Choroid plexus epithelial cell (primary cell): ENCODE data around the gene KCNJ12.
A peak's percentile ranks its signal among the peaks of the same experiment; 100 is the strongest.
"Not testable (repeated sequence)": the region's sequence is repeated elsewhere in the genome, so short reads cannot be mapped to it uniquely, and the experiment has no call there.

Experiments used
- DNase-seq: peaks from one replicate; pipeline ENCODE4 v3.0.0-alpha.2; 2010; ENCODE audit warnings: low read depth
- H3K4me3 ChIP-seq: 2 replicates; pipeline ENCODE4 v1.5.1; 2011; ENCODE audit warnings: low read depth, mild to moderate bottlenecking, control low read depth, low read length, moderate library complexity
- TF ChIP-seq, protein P1 (sequence below): conservative IDR thresholded peaks from 2 replicates; pipeline ENCODE4 v1.5.1; 2011; ENCODE audit warnings: low read depth, mild to moderate bottlenecking, control low read depth, inconsistent platforms, low read length, moderate library complexity

KCNJ12 gene

DNA sequence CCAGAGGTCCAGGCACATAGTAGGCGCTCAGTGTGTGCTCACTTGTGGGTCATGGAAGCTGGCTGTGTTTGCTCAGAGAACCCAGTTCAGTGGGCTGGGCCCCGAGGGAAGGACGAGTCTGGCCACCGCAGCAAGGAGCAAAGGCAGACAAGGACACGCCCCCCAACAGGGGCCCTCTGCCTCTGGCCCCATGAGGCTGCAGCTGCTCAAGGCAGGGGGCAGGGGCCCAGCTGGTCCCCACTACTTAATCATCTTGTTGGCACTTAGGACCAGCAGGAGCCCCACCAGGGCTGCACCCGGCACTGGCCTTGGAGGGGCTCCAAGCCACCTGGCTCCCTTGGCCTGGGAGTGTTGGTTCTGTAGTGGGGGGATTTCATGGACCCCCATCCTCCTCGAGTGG, 16.1 kb downstream of the KCNJ12 start:
- H3K4me3 ChIP-seq, result no peak overlapping the region
- TF ChIP-seq, protein P1, sequence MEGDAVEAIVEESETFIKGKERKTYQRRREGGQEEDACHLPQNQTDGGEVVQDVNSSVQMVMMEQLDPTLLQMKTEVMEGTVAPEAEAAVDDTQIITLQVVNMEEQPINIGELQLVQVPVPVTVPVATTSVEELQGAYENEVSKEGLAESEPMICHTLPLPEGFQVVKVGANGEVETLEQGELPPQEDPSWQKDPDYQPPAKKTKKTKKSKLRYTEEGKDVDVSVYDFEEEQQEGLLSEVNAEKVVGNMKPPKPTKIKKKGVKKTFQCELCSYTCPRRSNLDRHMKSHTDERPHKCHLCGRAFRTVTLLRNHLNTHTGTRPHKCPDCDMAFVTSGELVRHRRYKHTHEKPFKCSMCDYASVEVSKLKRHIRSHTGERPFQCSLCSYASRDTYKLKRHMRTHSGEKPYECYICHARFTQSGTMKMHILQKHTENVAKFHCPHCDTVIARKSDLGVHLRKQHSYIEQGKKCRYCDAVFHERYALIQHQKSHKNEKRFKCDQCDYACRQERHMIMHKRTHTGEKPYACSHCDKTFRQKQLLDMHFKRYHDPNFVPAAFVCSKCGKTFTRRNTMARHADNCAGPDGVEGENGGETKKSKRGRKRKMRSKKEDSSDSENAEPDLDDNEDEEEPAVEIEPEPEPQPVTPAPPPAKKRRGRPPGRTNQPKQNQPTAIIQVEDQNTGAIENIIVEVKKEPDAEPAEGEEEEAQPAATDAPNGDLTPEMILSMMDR, result no peak
- no peak for DNase-seq

DNA sequence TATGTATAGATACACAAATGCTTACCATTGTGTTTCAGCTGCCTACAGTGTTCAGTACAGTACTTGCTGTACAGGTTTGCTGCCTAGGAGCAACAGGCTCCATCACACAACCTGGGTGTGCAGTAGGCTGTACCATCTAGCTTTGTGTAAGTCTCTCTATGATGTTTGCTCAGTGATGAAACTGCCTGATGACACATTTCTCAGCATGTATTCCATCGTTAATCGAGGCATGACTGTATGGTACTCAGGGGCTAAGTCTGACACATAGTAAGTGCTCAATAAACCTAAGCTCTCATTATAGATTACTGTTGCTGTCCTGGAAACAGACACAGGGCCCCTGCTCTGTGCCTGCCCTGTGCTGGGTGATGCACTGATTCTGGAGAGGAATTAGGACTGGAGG, 18.1 kb downstream of the KCNJ12 start:
- peak; percentile 65 for DNase-seq
- TF ChIP-seq, protein P1, result no peak
- no peak overlapping the region for H3K4me3 ChIP-seq

DNA sequence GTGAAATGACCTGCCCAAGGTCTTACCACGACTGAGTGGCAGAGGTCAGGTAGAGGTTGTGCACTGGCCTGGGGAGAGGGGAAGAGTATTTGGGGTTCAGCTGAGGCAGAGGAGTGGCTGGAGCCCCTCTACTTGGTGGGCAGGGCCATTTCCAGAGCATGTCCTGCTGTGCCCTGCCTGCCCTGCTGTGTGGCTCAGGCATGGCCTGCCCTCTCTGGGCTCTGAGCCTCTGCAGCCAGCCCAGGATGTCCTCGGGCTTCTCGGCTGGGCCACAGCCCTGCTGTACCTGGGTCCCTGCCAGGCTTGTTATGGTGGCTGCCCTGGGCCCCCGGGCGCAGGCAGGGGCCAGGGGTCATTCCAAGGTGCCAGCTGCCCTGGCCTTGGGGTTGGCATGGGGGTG, 19.6 kb downstream of the KCNJ12 start:
- no peak overlapping the region for H3K4me3 ChIP-seq
- DNase-seq, result no peak
- TF ChIP-seq, protein P1, result no peak

DNA sequence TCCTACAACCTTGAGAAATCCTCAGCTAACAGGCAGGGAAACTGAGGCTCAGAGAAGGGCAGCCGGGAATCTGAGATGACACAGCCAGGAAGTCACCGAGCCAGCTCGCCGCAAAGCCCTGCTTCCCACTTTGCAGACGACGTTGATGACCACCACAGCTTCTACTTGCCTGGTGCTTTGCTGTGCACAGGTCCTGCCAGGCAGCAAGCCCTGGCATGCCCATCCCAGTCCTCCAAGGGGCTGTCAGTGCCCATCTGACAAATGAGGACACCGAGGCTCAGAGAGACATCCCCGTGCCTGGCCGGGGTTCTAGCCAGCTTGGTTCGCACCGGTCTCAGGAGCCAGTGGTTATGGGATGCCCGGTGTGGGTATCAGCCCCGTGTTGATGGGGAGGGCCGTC, 20.1 kb downstream of the KCNJ12 start:
- DNase-seq, result no peak
- TF ChIP-seq, protein P1, result no peak
- no peak overlapping the region for H3K4me3 ChIP-seq

DNA sequence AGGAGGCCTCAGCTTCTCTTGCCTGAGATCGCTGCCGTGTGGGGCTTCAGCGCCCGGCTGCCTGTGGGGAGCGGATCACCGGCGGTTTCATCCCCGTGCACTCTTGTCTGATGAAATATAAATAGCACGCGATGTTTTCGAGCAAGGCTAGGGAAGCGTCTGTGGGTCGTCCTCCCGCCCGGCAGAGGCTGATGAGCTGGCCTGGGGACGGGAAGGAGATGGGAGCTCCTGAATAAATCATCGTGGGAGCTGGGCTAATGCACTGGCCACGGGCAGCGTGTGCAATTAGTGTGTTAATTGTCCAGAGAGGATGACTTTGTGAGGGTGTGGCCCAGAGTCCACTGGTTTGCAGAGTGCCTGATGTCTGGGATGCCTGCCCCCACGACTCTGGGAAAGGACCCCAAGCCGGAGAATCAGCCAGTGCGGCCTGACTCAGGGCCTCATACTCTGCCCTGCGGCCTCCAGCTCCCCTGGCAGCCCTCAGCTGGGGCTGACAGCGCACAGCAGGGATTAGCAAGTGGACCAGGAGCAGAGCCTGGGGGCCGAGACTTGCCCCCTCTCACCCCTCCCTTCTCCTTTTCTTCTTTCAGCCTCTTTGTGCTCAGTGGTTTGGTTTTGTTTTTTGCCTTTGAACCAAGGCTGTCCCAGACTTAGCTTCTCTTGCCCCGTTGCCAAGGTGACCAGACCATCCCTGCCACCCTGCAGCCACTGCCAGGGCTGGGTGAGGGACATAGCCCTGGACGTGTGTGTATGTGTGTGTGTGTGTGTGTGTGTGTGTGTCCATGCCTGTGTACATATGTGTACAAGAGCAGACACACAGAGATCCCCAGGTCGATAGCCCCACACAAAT, 21.4 kb downstream of the KCNJ12 start:
- peak; percentile 73 for DNase-seq
- TF ChIP-seq, protein P1, result no peak
- H3K4me3 ChIP-seq, result no peak overlapping the region

DNA sequence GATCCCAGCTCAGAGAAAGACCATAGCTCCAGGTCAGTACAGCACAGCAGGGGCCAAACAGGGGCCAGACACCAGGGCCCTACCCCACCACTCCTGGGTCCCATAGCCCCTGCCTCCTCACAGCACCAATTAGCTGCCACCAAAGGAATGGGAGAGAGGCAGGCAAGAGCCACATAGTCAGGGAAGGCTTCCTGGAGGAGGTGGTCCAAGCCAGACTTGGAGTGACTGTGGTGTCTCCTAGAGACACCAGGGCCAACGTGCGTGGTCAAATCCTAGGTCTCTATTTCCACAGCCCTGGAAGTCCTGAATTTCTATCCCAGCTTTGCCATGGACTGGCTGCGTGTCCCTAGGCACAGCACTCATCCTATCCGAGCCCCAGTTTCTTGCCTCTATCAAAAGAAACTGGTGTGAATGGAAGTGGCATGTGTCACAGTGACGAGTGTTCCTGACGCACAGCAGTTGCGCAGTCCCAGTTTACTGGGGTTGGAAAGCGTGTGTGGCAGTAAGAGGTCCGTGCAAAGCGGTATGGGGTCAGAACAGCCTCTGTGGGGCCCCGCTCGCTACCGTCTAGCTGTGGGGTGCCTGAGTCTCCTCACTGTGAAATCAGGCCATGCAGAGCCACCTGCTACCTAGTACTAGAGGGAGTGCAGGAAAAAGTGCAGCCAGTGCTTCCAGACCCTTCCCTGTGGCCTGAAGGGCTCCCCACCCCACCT, 23.5 kb downstream of the KCNJ12 start:
- DNase-seq, result no peak
- TF ChIP-seq, protein P1, result no peak
- H3K4me3 ChIP-seq, result no peak overlapping the region

DNA sequence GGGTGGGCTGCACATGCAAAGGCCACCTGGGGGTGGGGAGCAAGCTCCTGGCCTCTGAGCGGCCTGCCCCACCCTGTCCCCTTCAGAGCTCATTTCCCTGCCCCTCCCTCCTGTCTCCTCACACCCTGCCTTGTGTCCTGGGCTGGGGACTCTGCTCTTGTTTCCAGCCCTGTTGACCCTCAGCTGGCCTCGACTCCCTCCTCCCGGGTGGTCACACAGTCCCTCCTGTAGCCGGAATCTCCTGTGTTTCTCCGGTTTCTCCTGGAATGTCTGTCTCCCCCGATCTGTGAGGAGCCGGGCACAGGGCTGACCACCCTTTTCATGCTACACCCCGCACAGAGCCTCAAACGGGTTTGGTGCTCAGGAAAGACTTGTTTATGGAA, 24.0 kb downstream of the KCNJ12 start:
- not testable (repeated sequence) for H3K4me3 ChIP-seq, DNase-seq
